K562 (cell line): ENCODE measurements around the gene NRDE2. TPM values are rescaled to one million over a fixed set of nuclear protein-coding genes. Genes with fewer than 3 reads are reported as not detected.
A peak's percentile ranks its signal among the peaks of the same experiment; 100 is the strongest.

Experiments
- ATAC-seq: fragments of 200-7000 bp; cut with Tn5 transposase; 3 replicates; pipeline ENCODE4 v1.9.1; 2020; ENCODE audit warnings: moderate library complexity
- BruUV-seq: library from RNA; stranded (reverse); fragments of 400-500 nt; replicated peaks from 2 replicates; lab custom pipeline; 2021; lab: Mats Ljungman, UMichigan
- CTCF ChIA-PET: fragments of 300-600 bp; formaldehyde crosslinking; extraction: SDS; loops from one replicate; lab custom pipeline; 2021; ENCODE audit warnings: low intra/inter-chr PET ratio; lab: Yijun Ruan, JAX
- POLR2A ChIA-PET: fragments of 300-600, 350-650 bp; sonication (Branson Sonifier 250); formaldehyde crosslinking; extraction: SDS; loops from one replicate; lab custom pipeline; 2021; ENCODE audit warnings: antibody characterized with exemption, inconsistent platforms; lab: Yijun Ruan, JAX
- DNase-seq, 4 experiments: peaks; one replicate each; pipeline versions ENCODE4 v3.0.0 to v3.0.0-alpha.2; 2011 to 2018; ENCODE audit warnings: low spot score in 3 of 4, mixed read lengths in 3 of 4; ENCODE audit errors: extremely low read depth in 1 of 4
- FAIRE-seq: peaks from 2 replicates; lab custom pipeline; 2011; peaks lifted over from hg19 to GRCh38; lab: Jason Lieb, UNC
- H2AFZ ChIP-seq: 2 replicates; pipeline ENCODE4 v1.6.0; 2011; ENCODE audit warnings: low read depth, low read length, control low read depth, inconsistent platforms
- H3K27ac ChIP-seq: fragments of 200-600 bp; 3 replicates; pipeline ENCODE4 v1.8.0; 2011; ENCODE audit warnings: low read depth, mild to moderate bottlenecking, control low read depth, inconsistent platforms, low read length, moderate library complexity, mixed read lengths; ENCODE audit errors: extremely low read depth
- H3K27me3 ChIP-seq, 2 experiments: fragments of 300-600 bp in 1 of 2; 2 replicates in 1 of 2; 3 replicates in 1 of 2; pipeline versions ENCODE4 v1.6.0 to v1.8.0; 2011; ENCODE audit warnings: inconsistent platforms in 2 of 2, low read length in 2 of 2, mild to moderate bottlenecking in 1 of 2, mixed read lengths in 1 of 2, moderate library complexity in 1 of 2; ENCODE audit not compliant: control insufficient read depth in 2 of 2, insufficient read depth in 2 of 2
- H3K36me3 ChIP-seq: fragments of 300-600 bp; 3 replicates; pipeline ENCODE4 v1.8.0; 2011; ENCODE audit warnings: mild to moderate bottlenecking, low read length, inconsistent platforms; ENCODE audit not compliant: control insufficient read depth, insufficient read depth
- H3K4me1 ChIP-seq, 2 experiments: fragments of 200-600 bp in 1 of 2; replicated peaks in 1 of 2; 2 replicates in 1 of 2; 3 replicates in 1 of 2; pipeline versions ENCODE4 v1.5.1 to v1.8.0; 2011; ENCODE audit warnings: inconsistent platforms in 2 of 2, low read length in 2 of 2, mild to moderate bottlenecking in 1 of 2, mixed read lengths in 1 of 2, moderate library complexity in 1 of 2; ENCODE audit not compliant: control insufficient read depth in 2 of 2, insufficient read depth in 2 of 2
- H3K4me2 ChIP-seq: 2 replicates; pipeline ENCODE4 v1.6.1; 2011; ENCODE audit warnings: low read length, control low read depth, inconsistent platforms, mixed read lengths; ENCODE audit not compliant: insufficient read depth
- H3K4me3 ChIP-seq: fragments of 200-600 bp; sonication (generic), shearing (Covaris generic); 2 replicates; pipeline ENCODE4 v1.5.1; 2016; ENCODE audit warnings: control low read depth, inconsistent platforms
- H3K79me2 ChIP-seq: fragments of 200-600 bp; 3 replicates; pipeline ENCODE4 v1.8.0; 2011; ENCODE audit warnings: low read length, inconsistent platforms; ENCODE audit not compliant: control insufficient read depth, insufficient read depth
- H3K9ac ChIP-seq, 2 experiments: 2 replicates each; pipeline versions ENCODE4 v1.6.0 to v1.6.1; 2011; ENCODE audit warnings: low read depth in 2 of 2, low read length in 2 of 2, control low read depth in 1 of 2, inconsistent platforms in 1 of 2, mild to moderate bottlenecking in 1 of 2, mixed read lengths in 1 of 2; ENCODE audit not compliant: insufficient read depth in 1 of 2
- H3K9me1 ChIP-seq: one replicate; pipeline ENCODE4 v1.6.0; 2011; ENCODE audit warnings: inconsistent platforms, mild to moderate bottlenecking, low read length, moderate library complexity; ENCODE audit not compliant: control insufficient read depth, insufficient read depth
- H3K9me3 ChIP-seq: replicated peaks from 2 replicates; pipeline ENCODE4 v1.5.1; 2011; ENCODE audit warnings: low read depth, low read length, inconsistent platforms; ENCODE audit not compliant: control insufficient read depth, insufficient read depth
- H4K20me1 ChIP-seq: replicated peaks from 2 replicates; pipeline ENCODE4 v1.6.1; 2011; ENCODE audit warnings: low read length, inconsistent platforms, mixed read lengths; ENCODE audit not compliant: control insufficient read depth, insufficient read depth
- RBFOX2 ChIP-seq: fragments of 200-400 bp; formaldehyde crosslinking; IDR thresholded peaks from 2 replicates; pipeline ENCODE4 v1.6.1; 2017; ENCODE audit warnings: low read depth, mild to moderate bottlenecking, low read length, moderate library complexity
- ZNF121 ChIP-seq: sonication (generic); formaldehyde crosslinking; conservative IDR thresholded peaks from 2 replicates; pipeline ENCODE4 v1.8.0; 2022; ENCODE audit warnings: missing genetic modification reagents
- WGBS: fragments of 100-300 bp; shearing (Covaris generic); methylation state at CpG from one replicate; pipeline ENCODE4 v1.1.6; 2016; ENCODE audit warnings: low coverage, mixed read lengths; ENCODE audit not compliant: insufficient coverage; ENCODE audit errors: missing lambda C conversion rate; 5-methylcytosine and 5-hydroxymethylcytosine counted together
- in situ Hi-C: fragments of 300-500 bp; cut with MboI; formaldehyde crosslinking; loops from 4 replicates; pipeline ENCODE4 v1.15.0; 2018; ENCODE audit warnings: inconsistent platforms, mixed read lengths
- intact Hi-C: fragments of 100-400 bp; cut with micrococcal nuclease; formaldehyde crosslinking; loops from 2 replicates; pipeline ENCODE4 v1.14.2; 2022
- polyA plus RNA-seq, 8 experiments: library from polyadenylated mRNA; depleted of rRNA in 4 of 8; stranded (reverse) in 5 of 8; unstranded in 3 of 8; fragments of >200 nt; fragmentation: Nextera tagmentation in 2 of 8; fragmentation: Illumina TruSeq in 1 of 8; extraction: Ambion mirVana in 2 of 8; extraction: Trizol in 1 of 8; gene quantifications; 2 replicates each; pipeline versions ENCODE4 v1.2.1 to v1.2.3, GENCODE V29; 2011 to 2014; ENCODE audit warnings: inconsistent platforms in 1 of 8, missing spikeins in 1 of 8
- total RNA-seq, 7 experiments: library from RNA; depleted of rRNA in 6 of 7; stranded (reverse); fragments of >200 nt in 6 of 7; fragmentation: Illumina TruSeq in 2 of 7; extraction: Trizol in 2 of 7; gene quantifications; 2 replicates each; pipeline versions ENCODE4 v1.2.1 to v1.2.3, GENCODE V29; 2011 to 2021; ENCODE audit warnings: low replicate concordance in 1 of 7
- TF ChIP-seq, protein P1 (sequence below): sonication (generic); formaldehyde crosslinking; IDR thresholded peaks from 2 replicates; pipeline ENCODE4 v1.8.1; 2023; ENCODE audit warnings: mild to moderate bottlenecking, missing genetic modification reagents, moderate library complexity

NRDE2 gene
- total and polyA plus RNA-seq, 9 of the 15 experiments (the other 6 are each of a cell fraction or from before 2014, with no cell fraction given) = 3.3 to 15.0 (median 8.4) TPM

- BruUV-seq = no TSS peak
- in situ Hi-C loops (no loop called here), intact Hi-C loops (loop anchor here (1.0 to 2.0 kb wide), 2 partner anchors 53 to 66 kb away; partner anchors contain the start of gene CALM1)
- Histone ChIP-seq H3K27me3 (no peaks in the 10 kb centered on the region), H3K4me2 (peak overlapping the region; percentile 75), H3K79me2 (peaks cover 37% of the 10 kb centered on the region), H3K27ac (peak overlapping the region; percentile 67), H3K9ac (peak overlapping the region; percentile 74 to 76; a peak in 3 of 4 replicates), H3K9me3 (no peaks in the 10 kb centered on the region), H3K9me1 (no peaks in the 10 kb centered on the region), H3K36me3 (no peaks in the 10 kb centered on the region), H2AFZ (peak overlapping the region; percentile 81), H3K4me3 (peak overlapping the region; percentile 47), H3K4me1 (peaks cover 0 to 2% of the 10 kb centered on the region in 2 experiments; a peak in 3 of 5 replicates), H4K20me1 (no peaks in the 10 kb centered on the region)
- no peak for DNase-seq
- ATAC-seq = no peak
- 66% methylated on average over 12 of the region's 15 CpGs for WGBS
- ChIA-PET CTCF (no interaction called here), POLR2A (interaction anchor here (0.7 kb wide), 2 partner anchors 23 to 48 kb away, joined by 3 read pairs; no protein-coding TSS in a partner anchor)
- TF ChIP-seq, protein P1, sequence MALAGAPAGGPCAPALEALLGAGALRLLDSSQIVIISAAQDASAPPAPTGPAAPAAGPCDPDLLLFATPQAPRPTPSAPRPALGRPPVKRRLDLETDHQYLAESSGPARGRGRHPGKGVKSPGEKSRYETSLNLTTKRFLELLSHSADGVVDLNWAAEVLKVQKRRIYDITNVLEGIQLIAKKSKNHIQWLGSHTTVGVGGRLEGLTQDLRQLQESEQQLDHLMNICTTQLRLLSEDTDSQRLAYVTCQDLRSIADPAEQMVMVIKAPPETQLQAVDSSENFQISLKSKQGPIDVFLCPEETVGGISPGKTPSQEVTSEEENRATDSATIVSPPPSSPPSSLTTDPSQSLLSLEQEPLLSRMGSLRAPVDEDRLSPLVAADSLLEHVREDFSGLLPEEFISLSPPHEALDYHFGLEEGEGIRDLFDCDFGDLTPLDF (CRISPR knock-in tag) = no peak
- TF ChIP-seq ZNF121 (peak; percentile 97), RBFOX2 (0 out of 2 replicates have a peak, but pooled peaks have one; percentile 11)
- no peak for FAIRE-seq
Measured at GRCh38 chr14:90330203-90331196, 1.2 kb downstream of the NRDE2 start.
